Loucy (cell line): ENCODE data around the gene EML5.

ENCODE experiments used
- EZH2phosphoT487 ChIP-seq: fragments of 200-600 bp; IDR thresholded peaks from 2 replicates; pipeline ENCODE4 v1.6.1; 2018; ENCODE audit warnings: antibody characterized with exemption, mild to moderate bottlenecking, moderate library complexity, borderline replicate concordance
- TF ChIP-seq, protein P1 (sequence below): fragments of 200-600 bp; sonication (generic); conservative IDR thresholded peaks from 2 replicates; pipeline ENCODE4 v1.5.1; 2014; ENCODE audit warnings: mild to moderate bottlenecking, antibody characterized with exemption, low read length

DNA sequence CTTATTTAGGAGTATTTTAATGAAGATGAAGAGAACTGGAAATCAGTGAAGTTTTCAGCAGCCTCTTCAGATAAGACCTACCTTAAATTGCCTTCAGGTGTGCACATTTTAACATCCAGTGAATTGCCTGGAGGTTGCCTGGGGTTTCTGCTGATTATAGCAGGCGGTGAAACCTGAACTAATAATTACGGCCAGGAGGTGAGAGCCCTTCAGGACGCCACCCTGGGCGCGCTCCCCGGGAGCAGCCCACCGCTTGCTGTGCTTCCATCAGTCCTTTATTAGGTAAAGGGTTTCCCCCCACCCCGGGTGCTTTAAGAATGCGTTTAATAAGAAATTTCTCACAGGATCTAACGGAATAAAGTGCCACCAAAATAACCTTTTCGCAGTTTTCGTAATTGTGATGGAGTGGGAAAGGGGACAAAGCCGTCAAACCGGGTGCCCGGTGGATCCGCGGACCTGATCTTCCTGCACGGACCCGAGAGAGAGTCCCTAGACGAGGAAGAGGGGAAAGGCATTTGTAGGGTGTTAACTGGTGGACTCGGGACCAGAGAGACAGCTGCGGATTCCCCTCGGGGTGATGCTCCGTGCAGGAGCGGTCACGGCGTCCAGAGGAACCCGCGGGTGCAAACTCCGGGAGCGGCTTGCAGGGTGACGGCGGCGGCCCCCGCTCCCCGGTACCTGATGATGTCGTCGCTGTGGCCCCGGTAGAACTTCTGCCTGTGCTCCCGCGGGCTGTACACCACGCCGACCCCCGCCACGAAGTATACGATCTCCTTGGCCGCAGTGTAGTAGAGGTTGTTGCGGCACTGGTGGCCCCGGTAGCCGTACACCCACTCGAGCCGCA is 902 bp downstream of the EML5 start:
- TF ChIP-seq, protein P1, sequence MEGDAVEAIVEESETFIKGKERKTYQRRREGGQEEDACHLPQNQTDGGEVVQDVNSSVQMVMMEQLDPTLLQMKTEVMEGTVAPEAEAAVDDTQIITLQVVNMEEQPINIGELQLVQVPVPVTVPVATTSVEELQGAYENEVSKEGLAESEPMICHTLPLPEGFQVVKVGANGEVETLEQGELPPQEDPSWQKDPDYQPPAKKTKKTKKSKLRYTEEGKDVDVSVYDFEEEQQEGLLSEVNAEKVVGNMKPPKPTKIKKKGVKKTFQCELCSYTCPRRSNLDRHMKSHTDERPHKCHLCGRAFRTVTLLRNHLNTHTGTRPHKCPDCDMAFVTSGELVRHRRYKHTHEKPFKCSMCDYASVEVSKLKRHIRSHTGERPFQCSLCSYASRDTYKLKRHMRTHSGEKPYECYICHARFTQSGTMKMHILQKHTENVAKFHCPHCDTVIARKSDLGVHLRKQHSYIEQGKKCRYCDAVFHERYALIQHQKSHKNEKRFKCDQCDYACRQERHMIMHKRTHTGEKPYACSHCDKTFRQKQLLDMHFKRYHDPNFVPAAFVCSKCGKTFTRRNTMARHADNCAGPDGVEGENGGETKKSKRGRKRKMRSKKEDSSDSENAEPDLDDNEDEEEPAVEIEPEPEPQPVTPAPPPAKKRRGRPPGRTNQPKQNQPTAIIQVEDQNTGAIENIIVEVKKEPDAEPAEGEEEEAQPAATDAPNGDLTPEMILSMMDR: no peak
- no peak for TF ChIP-seq EZH2phosphoT487
